Adrenal gland (tissue), 5 donors: ENCODE results near the gene FUT4.

ENCODE experiments used
- POLR2A ChIP-seq, 2 donors: fragments of 450-650 bp; IDR thresholded peaks; one replicate each; pipeline ENCODE4 v1.6.1; 2017; ENCODE audit warnings: antibody characterized with exemption in 2 of 2, mild to moderate bottlenecking in 2 of 2, moderate library complexity in 1 of 2
- TF ChIP-seq, protein P1 (sequence below), 6 experiments: fragments of 450-650 bp in 4 of 6; fragments of 200-600 bp in 2 of 6; sonication (generic) in 1 of 6; IDR thresholded peaks; 1 replicate in 5 of 6; 2 replicates in 1 of 6; pipeline versions ENCODE4 v1.5.1 to v1.8.0; 2016 to 2021; ENCODE audit warnings: antibody characterized with exemption in 6 of 6, mild to moderate bottlenecking in 2 of 6, moderate library complexity in 1 of 6
- donor health status: DM: no; HTN: no; CAD: no.

DNA sequence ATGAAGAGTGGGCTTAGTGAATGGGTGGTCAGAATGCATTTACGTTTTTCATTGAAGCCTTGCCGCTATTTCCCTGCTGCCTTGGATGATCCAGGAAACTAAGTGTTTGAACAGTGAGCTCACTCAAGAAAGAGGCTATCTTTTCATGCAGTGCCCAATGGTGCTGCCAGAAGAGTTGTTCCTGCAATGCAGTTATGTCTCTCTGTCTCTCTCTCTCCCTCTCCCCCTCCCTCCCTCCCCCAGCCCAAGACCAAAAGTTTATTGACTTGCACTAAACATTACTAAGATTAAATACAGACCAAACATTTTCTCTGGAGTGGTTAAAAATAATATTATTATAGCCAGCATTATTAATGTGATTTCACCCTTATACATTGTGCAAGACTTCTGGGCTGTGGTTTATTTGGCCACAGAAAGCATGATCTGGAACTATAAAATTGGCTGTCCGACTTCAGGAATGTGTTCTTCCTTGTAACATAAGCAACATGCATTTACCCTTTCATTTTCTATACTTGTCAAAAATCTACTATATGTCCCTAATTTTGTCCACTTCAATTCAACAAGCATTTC is 6.6 kb upstream of the FUT4 start:
- TF ChIP-seq, protein P1, sequence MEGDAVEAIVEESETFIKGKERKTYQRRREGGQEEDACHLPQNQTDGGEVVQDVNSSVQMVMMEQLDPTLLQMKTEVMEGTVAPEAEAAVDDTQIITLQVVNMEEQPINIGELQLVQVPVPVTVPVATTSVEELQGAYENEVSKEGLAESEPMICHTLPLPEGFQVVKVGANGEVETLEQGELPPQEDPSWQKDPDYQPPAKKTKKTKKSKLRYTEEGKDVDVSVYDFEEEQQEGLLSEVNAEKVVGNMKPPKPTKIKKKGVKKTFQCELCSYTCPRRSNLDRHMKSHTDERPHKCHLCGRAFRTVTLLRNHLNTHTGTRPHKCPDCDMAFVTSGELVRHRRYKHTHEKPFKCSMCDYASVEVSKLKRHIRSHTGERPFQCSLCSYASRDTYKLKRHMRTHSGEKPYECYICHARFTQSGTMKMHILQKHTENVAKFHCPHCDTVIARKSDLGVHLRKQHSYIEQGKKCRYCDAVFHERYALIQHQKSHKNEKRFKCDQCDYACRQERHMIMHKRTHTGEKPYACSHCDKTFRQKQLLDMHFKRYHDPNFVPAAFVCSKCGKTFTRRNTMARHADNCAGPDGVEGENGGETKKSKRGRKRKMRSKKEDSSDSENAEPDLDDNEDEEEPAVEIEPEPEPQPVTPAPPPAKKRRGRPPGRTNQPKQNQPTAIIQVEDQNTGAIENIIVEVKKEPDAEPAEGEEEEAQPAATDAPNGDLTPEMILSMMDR (IDR thresholded peaks at IDR 0.05) = no peak
- TF ChIP-seq POLR2A (IDR thresholded peaks at IDR 0.05) = no peak
